ENCODE data around the gene HK1. TPM values are rescaled to one million over a fixed set of nuclear protein-coding genes. Genes with fewer than 3 reads are reported as not detected.

The HK1 gene
- total RNA-seq, 2 experiments from 2014 or later, result 13.1 to 31.5 TPM

DNA sequence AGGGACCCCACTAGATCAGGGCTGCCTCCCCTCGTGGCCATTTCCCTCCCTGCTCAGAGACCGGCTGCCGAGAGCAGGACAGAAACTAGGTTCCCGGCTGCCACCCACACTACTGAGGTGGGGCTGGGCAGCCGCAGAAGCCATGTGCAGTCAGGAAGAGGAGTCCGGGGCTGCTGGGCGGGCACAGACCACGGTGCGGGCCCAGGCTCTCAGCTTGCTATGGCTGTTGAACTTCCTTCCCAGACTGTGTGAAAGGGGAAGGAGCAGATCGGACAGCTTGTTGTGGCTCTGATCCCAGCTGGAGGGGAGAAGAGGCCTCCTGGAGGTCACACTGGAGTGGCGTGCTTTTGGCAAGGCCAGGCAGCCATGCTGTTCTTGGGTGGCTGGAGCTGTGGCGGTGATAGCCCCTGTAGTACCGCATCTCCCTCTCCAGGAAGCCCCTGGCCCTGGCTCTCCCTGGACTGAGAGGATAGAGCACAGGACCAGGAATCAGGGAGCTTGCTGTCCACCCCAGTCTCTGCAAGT lies 56.8 kb downstream of the HK1 start:
- Histone ChIP-seq H3K36me3 (ENCODE audit: insufficient read depth, low read length) (no peaks in the 10 kb centered on the region), H3K4me2 (ENCODE audit: low read length) (no peak overlapping the region), H3K4me3 (ENCODE audit: low read depth, low read length, poor library complexity, severe bottlenecking) (no peak overlapping the region), H3K9me3 (ENCODE audit: low read length) (no peaks in the 10 kb centered on the region), H3K4me1 (ENCODE audit: insufficient read depth, low read length, poor library complexity, severe bottlenecking) (no peaks in the 10 kb centered on the region), H4K20me1 (ENCODE audit: insufficient read depth, low read length) (no peaks in the 10 kb centered on the region; the same call in 1 of the 2 replicates), H3K9me2 (ENCODE audit: insufficient read depth, low read length) (no peaks in the 10 kb centered on the region), H3K79me2 (ENCODE audit: insufficient read depth, low read depth, low read length) (no peaks in the 10 kb centered on the region), H2AFZ (ENCODE audit: low read length) (no peak overlapping the region), H3K27ac (ENCODE audit: low read depth, low read length, poor library complexity, severe bottlenecking) (no peak overlapping the region)
- no peak for DNase-seq (ENCODE audit: low spot score)
- ChIA-PET POLR2A (no interaction called here), CTCF (ENCODE audit: unreplicated experiment) (no interaction called here)
- intact Hi-C loops (cut with micrococcal nuclease; ENCODE audit: unreplicated experiment), result no loop called here
- BruUV-seq (replicated peaks), result no TSS peak
- TF ChIP-seq EZH2phosphoT487 (IDR thresholded peaks at IDR 0.05; ENCODE audit: borderline replicate concordance, low read depth, low read length), result no peak

DNA sequence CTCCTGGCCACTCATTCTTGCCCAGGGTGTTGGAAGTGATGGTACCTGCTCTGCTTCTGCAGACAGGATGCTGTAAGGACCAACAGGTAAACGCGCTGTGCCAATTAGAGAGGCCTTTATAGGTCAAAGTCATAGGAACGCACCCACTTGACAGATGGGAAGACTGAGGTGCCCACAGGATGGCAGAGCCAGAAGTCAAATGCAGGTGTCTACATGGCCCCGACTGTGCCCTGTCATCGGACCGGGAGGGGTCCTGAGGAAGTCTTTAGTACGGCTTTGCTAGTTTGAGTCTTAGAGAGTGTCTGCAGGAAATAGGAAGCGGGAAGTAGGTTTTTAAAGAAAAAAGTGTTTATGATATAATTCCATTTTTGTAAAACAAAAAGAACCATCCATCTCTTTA lies 57.3 kb downstream of the HK1 start:
- ChIA-PET CTCF (ENCODE audit: unreplicated experiment) (no interaction called here), POLR2A (no interaction called here)
- intact Hi-C loops (cut with micrococcal nuclease; ENCODE audit: unreplicated experiment), result no loop called here
- no peaks in the 10 kb centered on the region for H3K9me3 ChIP-seq (ENCODE audit: low read length)
- no peak overlapping the region for H2AFZ ChIP-seq (ENCODE audit: low read length)
- BruUV-seq (replicated peaks), result no TSS peak
- no peaks in the 10 kb centered on the region for H3K4me1 ChIP-seq (ENCODE audit: insufficient read depth, low read length, poor library complexity, severe bottlenecking)
- no peak overlapping the region for H3K27ac ChIP-seq (ENCODE audit: low read depth, low read length, poor library complexity, severe bottlenecking)
- no peaks in the 10 kb centered on the region for H3K9me2 ChIP-seq (ENCODE audit: insufficient read depth, low read length)
- H3K4me3 ChIP-seq (ENCODE audit: low read depth, low read length, poor library complexity, severe bottlenecking), result no peak overlapping the region
- TF ChIP-seq, protein P1, sequence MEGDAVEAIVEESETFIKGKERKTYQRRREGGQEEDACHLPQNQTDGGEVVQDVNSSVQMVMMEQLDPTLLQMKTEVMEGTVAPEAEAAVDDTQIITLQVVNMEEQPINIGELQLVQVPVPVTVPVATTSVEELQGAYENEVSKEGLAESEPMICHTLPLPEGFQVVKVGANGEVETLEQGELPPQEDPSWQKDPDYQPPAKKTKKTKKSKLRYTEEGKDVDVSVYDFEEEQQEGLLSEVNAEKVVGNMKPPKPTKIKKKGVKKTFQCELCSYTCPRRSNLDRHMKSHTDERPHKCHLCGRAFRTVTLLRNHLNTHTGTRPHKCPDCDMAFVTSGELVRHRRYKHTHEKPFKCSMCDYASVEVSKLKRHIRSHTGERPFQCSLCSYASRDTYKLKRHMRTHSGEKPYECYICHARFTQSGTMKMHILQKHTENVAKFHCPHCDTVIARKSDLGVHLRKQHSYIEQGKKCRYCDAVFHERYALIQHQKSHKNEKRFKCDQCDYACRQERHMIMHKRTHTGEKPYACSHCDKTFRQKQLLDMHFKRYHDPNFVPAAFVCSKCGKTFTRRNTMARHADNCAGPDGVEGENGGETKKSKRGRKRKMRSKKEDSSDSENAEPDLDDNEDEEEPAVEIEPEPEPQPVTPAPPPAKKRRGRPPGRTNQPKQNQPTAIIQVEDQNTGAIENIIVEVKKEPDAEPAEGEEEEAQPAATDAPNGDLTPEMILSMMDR (conservative IDR thresholded peaks at IDR 0.05; ENCODE audit: low read length), result no peak
- TF ChIP-seq EZH2phosphoT487 (IDR thresholded peaks at IDR 0.05; ENCODE audit: borderline replicate concordance, low read depth, low read length), result no peak
- H3K4me2 ChIP-seq (ENCODE audit: low read length), result no peak overlapping the region
- H3K79me2 ChIP-seq (ENCODE audit: insufficient read depth, low read depth, low read length), result no peaks in the 10 kb centered on the region
- H4K20me1 ChIP-seq (ENCODE audit: insufficient read depth, low read length), result no peaks in the 10 kb centered on the region; the same call in 1 of the 2 replicates
- no peaks in the 10 kb centered on the region for H3K36me3 ChIP-seq (ENCODE audit: insufficient read depth, low read length)
- no peak for DNase-seq (ENCODE audit: low spot score)

DNA sequence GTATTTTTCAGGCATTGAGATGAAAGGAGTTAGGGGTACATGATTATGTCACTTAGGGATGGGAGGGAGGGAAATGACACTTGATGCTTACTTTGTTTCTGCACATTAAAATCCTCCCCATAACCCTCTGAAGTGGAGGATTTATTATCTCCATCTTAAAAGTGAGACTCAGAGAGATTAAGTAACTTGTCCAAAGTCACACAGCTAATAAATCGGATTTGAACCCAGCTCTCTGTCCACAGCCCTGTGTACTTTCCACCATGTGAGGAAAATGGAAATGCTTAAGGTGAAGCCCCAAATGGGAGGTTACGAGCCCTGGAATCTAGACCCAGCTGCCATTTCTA lies 58.6 kb downstream of the HK1 start:
- ChIA-PET POLR2A (no interaction called here), CTCF (ENCODE audit: unreplicated experiment) (no interaction called here)
- no peaks in the 10 kb centered on the region; the same call in 1 of the 2 replicates for H4K20me1 ChIP-seq (ENCODE audit: insufficient read depth, low read length)
- no peak overlapping the region for H3K4me2 ChIP-seq (ENCODE audit: low read length)
- no peaks in the 10 kb centered on the region for H3K79me2 ChIP-seq (ENCODE audit: insufficient read depth, low read depth, low read length)
- H2AFZ ChIP-seq (ENCODE audit: low read length), result no peak overlapping the region
- no peak overlapping the region for H3K27ac ChIP-seq (ENCODE audit: low read depth, low read length, poor library complexity, severe bottlenecking)
- TF ChIP-seq, protein P1 (conservative IDR thresholded peaks at IDR 0.05; ENCODE audit: low read length), result no peak
- TF ChIP-seq EZH2phosphoT487 (IDR thresholded peaks at IDR 0.05; ENCODE audit: borderline replicate concordance, low read depth, low read length), result no peak
- no peaks in the 10 kb centered on the region for H3K4me1 ChIP-seq (ENCODE audit: insufficient read depth, low read length, poor library complexity, severe bottlenecking)
- intact Hi-C loops (cut with micrococcal nuclease; ENCODE audit: unreplicated experiment), result no loop called here
- no peak overlapping the region for H3K4me3 ChIP-seq (ENCODE audit: low read depth, low read length, poor library complexity, severe bottlenecking)
- no peak for DNase-seq (ENCODE audit: low spot score)
- no peaks in the 10 kb centered on the region for H3K36me3 ChIP-seq (ENCODE audit: insufficient read depth, low read length)
- H3K9me2 ChIP-seq (ENCODE audit: insufficient read depth, low read length), result no peaks in the 10 kb centered on the region
- no TSS peak for BruUV-seq (replicated peaks)
- no peaks in the 10 kb centered on the region for H3K9me3 ChIP-seq (ENCODE audit: low read length)
